K562 (cell line): ENCODE data around the gene ZNF641. TPM values are rescaled to one million over a fixed set of nuclear protein-coding genes. Genes with fewer than 3 reads are reported as not detected.

Experiments used
- ATAC-seq: fragments of 200-7000 bp; cut with Tn5 transposase; 3 replicates; pipeline ENCODE4 v1.9.1; 2020; ENCODE audit warnings: moderate library complexity
- BruUV-seq: library from RNA; stranded (reverse); fragments of 400-500 nt; replicated peaks from 2 replicates; lab custom pipeline; 2021; lab: Mats Ljungman, UMichigan
- CTCF ChIA-PET: fragments of 300-600 bp; formaldehyde crosslinking; extraction: SDS; loops from one replicate; lab custom pipeline; 2021; ENCODE audit warnings: low intra/inter-chr PET ratio; lab: Yijun Ruan, JAX
- POLR2A ChIA-PET: fragments of 300-600, 350-650 bp; sonication (Branson Sonifier 250); formaldehyde crosslinking; extraction: SDS; loops from one replicate; lab custom pipeline; 2021; ENCODE audit warnings: antibody characterized with exemption, inconsistent platforms; lab: Yijun Ruan, JAX
- DNase-seq, 4 experiments: peaks; one replicate each; pipeline versions ENCODE4 v3.0.0 to v3.0.0-alpha.2; 2011 to 2018; ENCODE audit warnings: low spot score in 3 of 4, mixed read lengths in 3 of 4; ENCODE audit errors: extremely low read depth in 1 of 4
- FAIRE-seq: peaks from 2 replicates; lab custom pipeline; 2011; peaks lifted over from hg19 to GRCh38; lab: Jason Lieb, UNC
- H2AFZ ChIP-seq: 2 replicates; pipeline ENCODE4 v1.6.0; 2011; ENCODE audit warnings: low read depth, low read length, control low read depth, inconsistent platforms
- H3K27ac ChIP-seq: fragments of 200-600 bp; 3 replicates; pipeline ENCODE4 v1.8.0; 2011; ENCODE audit warnings: low read depth, mild to moderate bottlenecking, control low read depth, inconsistent platforms, low read length, moderate library complexity, mixed read lengths; ENCODE audit errors: extremely low read depth
- H3K27me3 ChIP-seq, 2 experiments: fragments of 300-600 bp in 1 of 2; 2 replicates in 1 of 2; 3 replicates in 1 of 2; pipeline versions ENCODE4 v1.6.0 to v1.8.0; 2011; ENCODE audit warnings: inconsistent platforms in 2 of 2, low read length in 2 of 2, mild to moderate bottlenecking in 1 of 2, mixed read lengths in 1 of 2, moderate library complexity in 1 of 2; ENCODE audit not compliant: control insufficient read depth in 2 of 2, insufficient read depth in 2 of 2
- H3K36me3 ChIP-seq: fragments of 300-600 bp; 3 replicates; pipeline ENCODE4 v1.8.0; 2011; ENCODE audit warnings: mild to moderate bottlenecking, low read length, inconsistent platforms; ENCODE audit not compliant: control insufficient read depth, insufficient read depth
- H3K4me1 ChIP-seq, 2 experiments: fragments of 200-600 bp in 1 of 2; replicated peaks in 1 of 2; 2 replicates in 1 of 2; 3 replicates in 1 of 2; pipeline versions ENCODE4 v1.5.1 to v1.8.0; 2011; ENCODE audit warnings: inconsistent platforms in 2 of 2, low read length in 2 of 2, mild to moderate bottlenecking in 1 of 2, mixed read lengths in 1 of 2, moderate library complexity in 1 of 2; ENCODE audit not compliant: control insufficient read depth in 2 of 2, insufficient read depth in 2 of 2
- H3K4me2 ChIP-seq: 2 replicates; pipeline ENCODE4 v1.6.1; 2011; ENCODE audit warnings: low read length, control low read depth, inconsistent platforms, mixed read lengths; ENCODE audit not compliant: insufficient read depth
- H3K4me3 ChIP-seq: fragments of 200-600 bp; sonication (generic), shearing (Covaris generic); 2 replicates; pipeline ENCODE4 v1.5.1; 2016; ENCODE audit warnings: control low read depth, inconsistent platforms
- H3K79me2 ChIP-seq: fragments of 200-600 bp; 3 replicates; pipeline ENCODE4 v1.8.0; 2011; ENCODE audit warnings: low read length, inconsistent platforms; ENCODE audit not compliant: control insufficient read depth, insufficient read depth
- H3K9ac ChIP-seq, 2 experiments: 2 replicates each; pipeline versions ENCODE4 v1.6.0 to v1.6.1; 2011; ENCODE audit warnings: low read depth in 2 of 2, low read length in 2 of 2, control low read depth in 1 of 2, inconsistent platforms in 1 of 2, mild to moderate bottlenecking in 1 of 2, mixed read lengths in 1 of 2; ENCODE audit not compliant: insufficient read depth in 1 of 2
- H3K9me1 ChIP-seq: one replicate; pipeline ENCODE4 v1.6.0; 2011; ENCODE audit warnings: inconsistent platforms, mild to moderate bottlenecking, low read length, moderate library complexity; ENCODE audit not compliant: control insufficient read depth, insufficient read depth
- H3K9me3 ChIP-seq: replicated peaks from 2 replicates; pipeline ENCODE4 v1.5.1; 2011; ENCODE audit warnings: low read depth, low read length, inconsistent platforms; ENCODE audit not compliant: control insufficient read depth, insufficient read depth
- H4K20me1 ChIP-seq: replicated peaks from 2 replicates; pipeline ENCODE4 v1.6.1; 2011; ENCODE audit warnings: low read length, inconsistent platforms, mixed read lengths; ENCODE audit not compliant: control insufficient read depth, insufficient read depth
- CUX1 ChIP-seq: fragments of 200-800 bp; sonication (Bioruptor generic); IDR thresholded peaks from 2 replicates; pipeline ENCODE4 v1.6.1; 2016; ENCODE audit warnings: missing genetic modification characterization, missing compliant biosample characterization
- HCFC1 ChIP-seq: IDR thresholded peaks from 2 replicates; pipeline ENCODE4 v1.6.1; 2012; ENCODE audit warnings: low read depth, low read length, improper control_type of control experiment
- WGBS: fragments of 100-300 bp; shearing (Covaris generic); methylation state at CpG from one replicate; pipeline ENCODE4 v1.1.6; 2016; ENCODE audit warnings: low coverage, mixed read lengths; ENCODE audit not compliant: insufficient coverage; ENCODE audit errors: missing lambda C conversion rate; 5-methylcytosine and 5-hydroxymethylcytosine counted together
- in situ Hi-C: fragments of 300-500 bp; cut with MboI; formaldehyde crosslinking; loops from 4 replicates; pipeline ENCODE4 v1.15.0; 2018; ENCODE audit warnings: inconsistent platforms, mixed read lengths
- intact Hi-C: fragments of 100-400 bp; cut with micrococcal nuclease; formaldehyde crosslinking; loops from 2 replicates; pipeline ENCODE4 v1.14.2; 2022
- polyA plus RNA-seq, 8 experiments: library from polyadenylated mRNA; depleted of rRNA in 4 of 8; stranded (reverse) in 5 of 8; unstranded in 3 of 8; fragments of >200 nt; fragmentation: Nextera tagmentation in 2 of 8; fragmentation: Illumina TruSeq in 1 of 8; extraction: Ambion mirVana in 2 of 8; extraction: Trizol in 1 of 8; gene quantifications; 2 replicates each; pipeline versions ENCODE4 v1.2.1 to v1.2.3, GENCODE V29; 2011 to 2014; ENCODE audit warnings: inconsistent platforms in 1 of 8, missing spikeins in 1 of 8
- total RNA-seq, 7 experiments: library from RNA; depleted of rRNA in 6 of 7; stranded (reverse); fragments of >200 nt in 6 of 7; fragmentation: Illumina TruSeq in 2 of 7; extraction: Trizol in 2 of 7; gene quantifications; 2 replicates each; pipeline versions ENCODE4 v1.2.1 to v1.2.3, GENCODE V29; 2011 to 2021; ENCODE audit warnings: low replicate concordance in 1 of 7

ZNF641 gene
- total and polyA plus RNA-seq, 9 of the 15 experiments (the other 6 are each of a cell fraction or from before 2014, with no cell fraction given), result 2.5 to 15.6 (median 9.2) TPM

GRCh38 chr12:48366131-48366530 lies 15.4 kb upstream of the ZNF641 start:
- WGBS, result 10% methylated on average over 2 of the region's 2 CpGs
- BruUV-seq, result no TSS peak
- Histone ChIP-seq H3K4me1 (peaks cover 0 to 9% of the 10 kb centered on the region in 2 experiments; a peak in 2 of 5 replicates), H3K9me3 (no peaks in the 10 kb centered on the region), H3K9me1 (no peaks in the 10 kb centered on the region), H3K27me3 (no peaks in the 10 kb centered on the region), H3K79me2 (no peaks in the 10 kb centered on the region), H2AFZ (no peak overlapping the region), H3K36me3 (no peaks in the 10 kb centered on the region), H3K4me2 (no peak overlapping the region), H3K9ac (no peak overlapping the region), H4K20me1 (no peaks in the 10 kb centered on the region), H3K4me3 (no peak overlapping the region), H3K27ac (no peak overlapping the region)
- ChIA-PET POLR2A (interaction anchor here (0.7 to 1.6 kb wide), 3 partner anchors 12 to 28 kb away, joined by 3 to 5 read pairs (median 4); no protein-coding TSS in a partner anchor), CTCF (interaction anchor here (0.6 kb wide), 1 partner anchor 529 kb away, joined by 3 read pairs; no protein-coding TSS in a partner anchor)
- in situ Hi-C loops, result no loop called here
- FAIRE-seq, result no peak
- no peak for ATAC-seq
- TF ChIP-seq CUX1 (CRISPR knock-in tag) (no peak), HCFC1 (no peak)
- intact Hi-C loops, result no loop called here
- DNase-seq, result no peak
